PFSK-1 (cell line): ENCODE data around the gene FSTL4.

Experiments used
- FOXP2 ChIP-seq: optimal IDR thresholded peaks from 2 replicates; pipeline ENCODE3; 2011; ENCODE audit warnings: borderline replicate concordance, control low read depth, inconsistent platforms; ENCODE audit not compliant: insufficient read depth; ENCODE audit errors: extremely low read length, extremely low read depth
- POLR2AphosphoS5 ChIP-seq: IDR thresholded peaks from 2 replicates; pipeline ENCODE4 v1.6.1; 2012; ENCODE audit warnings: low read depth, mild to moderate bottlenecking, control low read depth, low read length, moderate library complexity
- SIN3A ChIP-seq: IDR thresholded peaks from 2 replicates; pipeline ENCODE4 v1.6.1; 2012; ENCODE audit warnings: mild to moderate bottlenecking, low read length, moderate library complexity, borderline replicate concordance; ENCODE audit not compliant: insufficient read depth
- TAF1 ChIP-seq: IDR thresholded peaks from 2 replicates; pipeline ENCODE4 v1.6.1; 2012; ENCODE audit warnings: low read length, control low read depth, borderline replicate concordance; ENCODE audit not compliant: insufficient read depth
- TF ChIP-seq, protein P1 (sequence below), 2 experiments: IDR thresholded peaks; 2 replicates each; pipeline versions ENCODE4 v1.6.1 to v1.8.0; 2011 to 2012; ENCODE audit warnings: low read depth in 2 of 2, low read length in 2 of 2, control low read depth in 1 of 2, inconsistent platforms in 1 of 2, mild to moderate bottlenecking in 1 of 2, moderate library complexity in 1 of 2; ENCODE audit not compliant: insufficient read depth in 1 of 2

The FSTL4 gene

DNA sequence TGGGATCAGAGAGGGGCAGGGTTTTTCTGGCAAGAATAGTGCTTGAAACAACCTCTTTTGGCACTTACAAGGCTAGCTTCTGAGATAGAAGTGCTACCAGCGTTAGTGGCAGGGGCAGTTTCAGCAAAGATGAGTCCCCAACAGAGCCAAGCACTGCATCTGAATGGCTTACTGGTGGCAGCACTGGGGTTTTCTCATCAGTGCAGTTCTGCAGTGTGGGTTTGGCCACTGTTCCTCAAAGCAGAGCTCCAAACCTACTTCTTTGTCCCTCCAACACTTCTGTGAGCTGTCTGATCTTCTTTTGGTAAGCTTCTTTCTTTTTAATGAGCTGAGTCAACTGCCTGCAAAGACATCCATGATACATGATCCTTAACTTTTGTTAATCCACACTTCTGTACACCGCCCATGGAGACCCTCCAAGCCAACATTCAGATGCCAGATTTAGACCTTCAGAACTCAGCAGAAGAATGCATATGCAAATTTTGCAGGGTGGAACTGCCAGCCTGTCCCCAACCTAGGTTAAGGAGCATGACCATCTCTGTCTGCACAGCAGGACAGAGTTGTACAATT is 29.9 kb upstream of the FSTL4 start:
- TF ChIP-seq SIN3A = no peak
- TF ChIP-seq FOXP2 = no peak
- no peak for TF ChIP-seq POLR2AphosphoS5
- TF ChIP-seq, protein P1, sequence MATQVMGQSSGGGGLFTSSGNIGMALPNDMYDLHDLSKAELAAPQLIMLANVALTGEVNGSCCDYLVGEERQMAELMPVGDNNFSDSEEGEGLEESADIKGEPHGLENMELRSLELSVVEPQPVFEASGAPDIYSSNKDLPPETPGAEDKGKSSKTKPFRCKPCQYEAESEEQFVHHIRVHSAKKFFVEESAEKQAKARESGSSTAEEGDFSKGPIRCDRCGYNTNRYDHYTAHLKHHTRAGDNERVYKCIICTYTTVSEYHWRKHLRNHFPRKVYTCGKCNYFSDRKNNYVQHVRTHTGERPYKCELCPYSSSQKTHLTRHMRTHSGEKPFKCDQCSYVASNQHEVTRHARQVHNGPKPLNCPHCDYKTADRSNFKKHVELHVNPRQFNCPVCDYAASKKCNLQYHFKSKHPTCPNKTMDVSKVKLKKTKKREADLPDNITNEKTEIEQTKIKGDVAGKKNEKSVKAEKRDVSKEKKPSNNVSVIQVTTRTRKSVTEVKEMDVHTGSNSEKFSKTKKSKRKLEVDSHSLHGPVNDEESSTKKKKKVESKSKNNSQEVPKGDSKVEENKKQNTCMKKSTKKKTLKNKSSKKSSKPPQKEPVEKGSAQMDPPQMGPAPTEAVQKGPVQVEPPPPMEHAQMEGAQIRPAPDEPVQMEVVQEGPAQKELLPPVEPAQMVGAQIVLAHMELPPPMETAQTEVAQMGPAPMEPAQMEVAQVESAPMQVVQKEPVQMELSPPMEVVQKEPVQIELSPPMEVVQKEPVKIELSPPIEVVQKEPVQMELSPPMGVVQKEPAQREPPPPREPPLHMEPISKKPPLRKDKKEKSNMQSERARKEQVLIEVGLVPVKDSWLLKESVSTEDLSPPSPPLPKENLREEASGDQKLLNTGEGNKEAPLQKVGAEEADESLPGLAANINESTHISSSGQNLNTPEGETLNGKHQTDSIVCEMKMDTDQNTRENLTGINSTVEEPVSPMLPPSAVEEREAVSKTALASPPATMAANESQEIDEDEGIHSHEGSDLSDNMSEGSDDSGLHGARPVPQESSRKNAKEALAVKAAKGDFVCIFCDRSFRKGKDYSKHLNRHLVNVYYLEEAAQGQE (IDR thresholded peaks at IDR 0.05; ENCODE audit: insufficient read depth in 1 of 2, low read depth in 2 of 2, low read length in 2 of 2) = no peak
- no peak for TF ChIP-seq TAF1

DNA sequence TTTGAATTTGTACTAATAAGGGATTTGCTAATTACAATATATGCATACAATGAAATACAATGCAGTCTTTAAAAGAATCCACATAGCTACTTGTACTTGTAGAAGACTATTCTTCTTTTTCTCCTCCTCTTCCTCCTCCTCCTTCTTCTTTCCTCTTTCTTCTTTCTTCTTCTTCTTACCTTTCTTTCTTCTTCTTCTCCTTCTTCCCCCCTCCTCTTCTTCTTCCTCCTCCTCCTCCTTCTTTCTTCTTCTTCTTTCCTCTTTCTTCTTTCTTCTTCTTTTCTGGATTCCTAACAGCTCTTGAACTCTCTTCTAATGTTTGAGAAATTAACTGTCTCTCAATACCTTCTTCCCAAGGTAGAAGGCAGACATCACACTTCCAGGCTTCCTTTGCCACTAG is 29.3 kb upstream of the FSTL4 start:
- TF ChIP-seq TAF1 (no peak), POLR2AphosphoS5 (no peak), SIN3A (no peak), FOXP2 (no peak)
- TF ChIP-seq, protein P1 (IDR thresholded peaks at IDR 0.05; ENCODE audit: insufficient read depth in 1 of 2, low read depth in 2 of 2, low read length in 2 of 2) = no peak

DNA sequence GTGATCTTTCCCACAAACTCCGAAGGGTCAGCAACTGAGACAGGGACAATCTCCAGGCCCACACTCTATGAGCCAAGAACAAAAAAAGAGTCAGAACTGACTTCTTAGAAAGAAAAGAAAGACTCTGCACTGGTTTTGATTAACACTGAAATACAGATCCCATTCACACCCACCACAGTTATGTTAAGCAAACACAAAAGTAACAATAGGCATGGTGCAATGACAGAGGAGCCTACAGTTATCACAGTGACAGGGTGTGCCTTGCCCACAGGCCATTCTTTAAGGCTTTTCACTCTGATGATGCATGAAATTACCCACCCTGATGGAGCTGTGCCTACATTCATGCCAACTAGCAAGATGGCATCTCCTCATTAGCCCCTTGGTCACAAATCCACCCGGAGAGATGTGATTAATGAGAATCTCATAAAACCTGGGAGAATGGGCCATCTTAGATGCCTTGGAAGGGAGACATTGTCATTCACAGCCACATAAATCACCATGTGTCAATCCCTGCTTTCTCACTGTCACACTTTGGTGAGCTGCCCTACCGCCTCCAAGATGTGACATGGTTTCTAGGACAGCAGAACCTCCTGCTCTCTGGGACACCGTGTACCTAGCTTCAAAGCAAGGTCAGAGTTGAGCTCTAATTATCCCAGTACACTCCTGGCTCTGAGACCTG is 27.6 kb upstream of the FSTL4 start:
- TF ChIP-seq POLR2AphosphoS5 (no peak), FOXP2 (no peak), SIN3A (no peak), TAF1 (no peak)
- TF ChIP-seq, protein P1 (IDR thresholded peaks at IDR 0.05; ENCODE audit: insufficient read depth in 1 of 2, low read depth in 2 of 2, low read length in 2 of 2) = no peak

DNA sequence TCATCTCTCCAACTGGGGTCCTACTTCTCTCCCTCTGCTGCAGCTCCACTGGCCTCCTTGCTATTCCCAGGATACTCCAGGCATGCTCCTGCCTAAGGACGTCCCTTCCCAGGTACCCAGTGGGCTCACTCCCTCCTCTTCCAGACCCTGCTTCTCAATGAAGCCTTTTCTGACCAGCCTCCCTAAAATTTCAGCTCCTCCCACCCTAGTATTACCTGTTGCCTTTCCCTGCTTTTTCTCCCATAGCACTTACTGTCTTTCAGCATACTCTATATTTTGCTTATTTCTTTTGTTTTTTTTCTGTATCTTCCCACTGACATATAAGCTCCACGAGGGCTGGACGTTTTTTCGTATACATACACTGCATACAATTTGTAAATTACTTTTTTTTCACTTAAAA is 26.1 kb upstream of the FSTL4 start:
- TF ChIP-seq, protein P1 (IDR thresholded peaks at IDR 0.05; ENCODE audit: insufficient read depth in 1 of 2, low read depth in 2 of 2, low read length in 2 of 2) = no peak
- TF ChIP-seq FOXP2 (no peak), SIN3A (no peak), TAF1 (no peak), POLR2AphosphoS5 (no peak)

DNA sequence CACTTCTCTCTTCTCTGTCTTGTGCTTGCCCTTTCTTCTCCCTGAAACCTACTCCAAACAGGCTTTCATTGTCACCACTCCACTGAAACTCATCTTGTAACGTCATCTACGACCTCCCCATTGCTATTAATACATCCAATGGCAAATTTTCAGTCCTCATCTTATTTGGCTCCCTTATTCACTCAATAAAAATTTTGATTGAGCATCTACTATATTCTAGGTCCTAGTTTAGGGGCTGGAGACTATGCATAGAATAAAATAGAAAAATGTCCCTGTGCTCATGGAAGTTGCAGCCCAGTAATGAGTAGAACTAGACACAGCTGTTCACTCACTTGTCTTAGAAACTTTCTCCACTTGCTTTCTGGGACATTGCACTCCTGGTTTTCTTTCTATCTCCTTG is 24.9 kb upstream of the FSTL4 start:
- TF ChIP-seq POLR2AphosphoS5 = no peak
- TF ChIP-seq FOXP2 = no peak
- TF ChIP-seq SIN3A = no peak
- no peak for TF ChIP-seq TAF1
